T-cell (primary cell): ENCODE data around the gene CIDEB. TPM values are rescaled to one million over a fixed set of nuclear protein-coding genes. Genes with fewer than 3 reads are reported as not detected.

Experiments used
- ATAC-seq, 4 experiments: fragments of 200-7000 bp in 3 of 4; fragments of 150-1000 bp in 1 of 4; cut with Tn5 transposase; replicated peaks in 1 of 4; 1 replicate in 3 of 4; 2 replicates in 1 of 4; pipeline ENCODE4 v1.10.0; 2021; ENCODE audit warnings: moderate library complexity in 3 of 4, mild to moderate bottlenecking in 2 of 4, moderate number of reproducible peaks in 1 of 4
- CTCF ChIA-PET, 2 donors: fragments of 300-600 bp; sonication (Branson Sonifier 250); formaldehyde crosslinking; loops; one replicate each; lab custom pipeline; 2022; ENCODE audit warnings: antibody characterized with exemption in 2 of 2; lab: Charles Lee
- POLR2A ChIA-PET, 2 donors: fragments of 300-600 bp; sonication (Branson Sonifier 250); formaldehyde crosslinking; loops; one replicate each; lab custom pipeline; 2022; ENCODE audit warnings: antibody characterized with exemption in 2 of 2; lab: Charles Lee
- DNase-seq, 35 experiments: peaks; one replicate each; pipeline versions ENCODE4 v3.0.0 to v3.0.0-alpha.2; 2013 to 2023
- H3K27ac ChIP-seq: one replicate; pipeline ENCODE4 v1.5.1; 2013; ENCODE audit warnings: low read length
- H3K27me3 ChIP-seq, 2 experiments: replicated peaks in 1 of 2; 1 replicate in 1 of 2; 2 replicates in 1 of 2; pipeline versions ENCODE4 v1.6.1 to v1.7.0; 2013; ENCODE audit warnings: low read length in 1 of 2, mixed read lengths in 1 of 2; ENCODE audit not compliant: control insufficient read depth in 2 of 2, insufficient read depth in 2 of 2; ENCODE audit errors: extremely low read depth in 1 of 2
- H3K36me3 ChIP-seq, 2 donors: 1 replicate in 1 of 2; 2 replicates in 1 of 2; pipeline versions ENCODE4 v1.6.1 to v1.7.0; 2013; ENCODE audit warnings: low read length in 1 of 2; ENCODE audit not compliant: control insufficient read depth in 2 of 2, insufficient read depth in 1 of 2; ENCODE audit errors: extremely low read depth in 1 of 2
- H3K4me1 ChIP-seq, 2 experiments: 1 replicate in 1 of 2; 2 replicates in 1 of 2; pipeline versions ENCODE4 v1.6.1 to v1.7.0; 2013; ENCODE audit warnings: low read length in 2 of 2, mixed read lengths in 1 of 2; ENCODE audit not compliant: insufficient read depth in 2 of 2, control insufficient read depth in 1 of 2; ENCODE audit errors: extremely low read depth in 1 of 2
- H3K4me3 ChIP-seq, 2 donors: 1 replicate in 1 of 2; 2 replicates in 1 of 2; pipeline versions ENCODE4 v1.5.1 to v1.7.0; 2013; ENCODE audit warnings: mild to moderate bottlenecking in 2 of 2, low read length in 1 of 2, moderate library complexity in 1 of 2; ENCODE audit not compliant: control insufficient read depth in 1 of 2; ENCODE audit errors: extremely low read depth in 1 of 2
- H3K9me3 ChIP-seq: 2 replicates; pipeline ENCODE4 v1.7.0; 2013
- H3K27ac Mint-ChIP-seq, 2 donors: one replicate each; pipeline ENCODE4 v1.8.0; 2020 to 2021; ENCODE audit warnings: mild to moderate bottlenecking in 2 of 2, mixed read lengths in 2 of 2
- H3K27me3 Mint-ChIP-seq, 2 donors: one replicate each; pipeline ENCODE4 v1.8.0; 2021 to 2022; ENCODE audit warnings: mixed read lengths in 2 of 2
- H3K36me3 Mint-ChIP-seq: one replicate; pipeline ENCODE4 v1.8.0; 2021; ENCODE audit warnings: mixed read lengths
- H3K4me1 Mint-ChIP-seq, 3 donors: one replicate each; pipeline ENCODE4 v1.8.0; 2020 to 2022; ENCODE audit warnings: mixed read lengths in 3 of 3, mild to moderate bottlenecking in 1 of 3
- H3K4me3 Mint-ChIP-seq, 3 donors: one replicate each; pipeline ENCODE4 v1.8.0; 2020 to 2022; ENCODE audit warnings: mild to moderate bottlenecking in 3 of 3, mixed read lengths in 3 of 3, moderate library complexity in 3 of 3
- H3K9me3 Mint-ChIP-seq, 3 donors: one replicate each; pipeline ENCODE4 v1.8.0; 2020 to 2022; ENCODE audit warnings: mixed read lengths in 3 of 3
- WGBS: methylation state at CpG from one replicate; pipeline ENCODE4 v1.1.5; 2013; ENCODE audit warnings: missing lambda C conversion rate; ENCODE audit not compliant: insufficient coverage; 5-methylcytosine and 5-hydroxymethylcytosine counted together
- total RNA-seq, 35 experiments: library from RNA in 6 of 35; stranded (reverse) in 6 of 35; fragments of 120-200 nt in 1 of 35; gene quantifications; one replicate each; pipeline versions ENCODE4 v1.2.1 to v1.2.4 and lab custom pipeline; 2013 to 2026

The CIDEB gene
- total RNA-seq, 5 donors from 2014 or later (not counting 1 experiment from before 2014, with no cell fraction given) = 13.0 to 22.8 (median 20.8) TPM

DNA sequence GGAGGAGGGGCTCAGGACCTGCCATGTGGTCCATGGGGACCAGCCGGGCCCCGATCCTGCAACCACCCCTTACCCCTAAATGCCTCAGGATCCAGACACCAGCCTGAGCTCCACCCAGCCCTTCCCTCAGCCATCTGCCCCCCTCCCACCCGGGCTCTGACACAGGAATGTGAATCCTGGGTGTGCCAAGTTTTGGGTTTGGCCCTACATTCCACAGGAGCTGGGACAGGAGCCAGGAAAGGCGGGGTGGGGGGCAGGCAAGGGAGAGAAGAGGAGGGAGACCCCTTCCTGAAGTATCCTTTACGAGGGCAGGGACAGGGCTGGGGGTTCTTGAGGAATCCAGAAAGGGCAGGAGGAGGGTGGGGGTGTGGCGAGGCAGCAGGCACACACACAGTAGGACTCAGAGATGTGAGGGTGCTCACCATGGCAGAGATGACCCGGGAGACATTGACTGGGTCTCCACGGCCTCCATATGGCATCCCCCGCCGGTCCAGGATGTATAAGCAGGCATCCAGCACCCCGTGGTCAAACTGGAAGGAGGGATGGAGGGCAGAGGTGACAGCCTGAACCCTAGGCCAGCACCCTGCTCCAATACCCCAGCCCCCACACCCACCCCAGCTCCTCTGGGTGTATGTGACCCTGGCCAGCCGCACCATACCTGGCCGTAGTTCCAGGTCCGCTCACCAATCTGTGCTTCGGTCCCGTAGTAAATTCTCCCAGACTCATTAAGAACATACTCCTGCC is 48.3 kb downstream of the CIDEB start:
- Mint-ChIP-seq H3K4me1 (no peaks in the 10 kb centered on the region), H3K4me3 (no peak overlapping the region), H3K27me3 (no peaks in the 10 kb centered on the region), H3K36me3 (peaks cover 28% of the 10 kb centered on the region), H3K9me3 (no peaks in the 10 kb centered on the region), H3K27ac (no peak overlapping the region)
- no peak for ATAC-seq
- H3K27me3 ChIP-seq = no peaks in the 10 kb centered on the region
- no peaks in the 10 kb centered on the region for H3K4me1 ChIP-seq
- no peaks in the 10 kb centered on the region for H3K9me3 ChIP-seq
- ChIA-PET POLR2A (no interaction called here), CTCF (interaction anchor here in 1 of 2 donors (1.1 kb wide), 1 partner anchor 13 kb away, joined by 7 read pairs; no protein-coding TSS in a partner anchor)
- H3K4me3 ChIP-seq = no peak overlapping the region
- WGBS = 83% methylated on average over 4 of the region's 16 CpGs
- peaks cover 10 to 34% of the 10 kb centered on the region in 2 donors for H3K36me3 ChIP-seq
- DNase-seq = no peak
- H3K27ac ChIP-seq = no peak overlapping the region

DNA sequence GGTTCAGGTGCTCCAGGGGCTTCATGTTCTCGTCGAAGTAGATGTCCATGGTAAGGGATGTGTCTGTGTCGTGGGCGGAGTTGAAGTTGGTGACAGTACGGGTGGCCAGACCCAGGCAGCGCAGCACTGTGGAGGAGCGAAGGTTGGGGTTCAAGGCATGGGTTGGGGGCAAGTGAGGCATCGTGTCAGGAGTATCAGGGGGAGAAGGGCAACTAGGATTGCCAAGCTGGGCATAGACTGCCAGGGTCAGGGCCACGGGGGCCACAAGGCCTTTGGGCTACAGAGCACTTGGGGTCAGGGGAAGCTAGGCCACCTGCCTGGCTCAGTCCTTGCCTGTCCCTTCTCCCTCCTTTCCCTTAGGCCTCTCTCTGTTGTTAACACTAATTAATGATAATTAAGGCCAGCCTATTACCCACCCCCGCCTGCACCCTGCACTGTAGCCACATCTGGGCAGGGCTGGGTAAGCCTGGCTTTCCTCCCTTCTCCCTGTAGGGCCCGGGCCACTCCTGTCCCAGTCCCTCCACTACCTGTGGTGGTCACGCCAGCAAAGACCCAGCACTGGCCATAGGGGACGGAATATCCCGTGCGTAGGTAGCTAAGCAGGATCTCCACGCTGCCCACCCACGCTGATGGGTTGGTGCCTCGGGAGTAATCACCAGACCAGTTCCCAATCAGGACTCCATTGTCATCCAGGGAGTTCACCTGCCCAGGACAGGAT is 49.1 kb downstream of the CIDEB start:
- Histone ChIP-seq H3K27me3 (no peaks in the 10 kb centered on the region), H3K4me1 (no peaks in the 10 kb centered on the region), H3K4me3 (no peak overlapping the region), H3K9me3 (no peaks in the 10 kb centered on the region), H3K36me3 (peaks cover 17 to 33% of the 10 kb centered on the region in 2 donors), H3K27ac (no peak overlapping the region)
- Mint-ChIP-seq H3K27me3 (no peaks in the 10 kb centered on the region), H3K27ac (no peak overlapping the region), H3K36me3 (peaks cover 32% of the 10 kb centered on the region), H3K4me1 (no peaks in the 10 kb centered on the region), H3K4me3 (no peak overlapping the region), H3K9me3 (no peaks in the 10 kb centered on the region)
- ATAC-seq (no peak), DNase-seq (no peak)
- POLR2A ChIA-PET = no interaction called here
- CTCF ChIA-PET = interaction anchor here in 1 of 2 donors (1.1 kb wide), 1 partner anchor 12 kb away, joined by 7 read pairs; no protein-coding TSS in a partner anchor
- 96% methylated on average over 17 of the region's 18 CpGs for WGBS

DNA sequence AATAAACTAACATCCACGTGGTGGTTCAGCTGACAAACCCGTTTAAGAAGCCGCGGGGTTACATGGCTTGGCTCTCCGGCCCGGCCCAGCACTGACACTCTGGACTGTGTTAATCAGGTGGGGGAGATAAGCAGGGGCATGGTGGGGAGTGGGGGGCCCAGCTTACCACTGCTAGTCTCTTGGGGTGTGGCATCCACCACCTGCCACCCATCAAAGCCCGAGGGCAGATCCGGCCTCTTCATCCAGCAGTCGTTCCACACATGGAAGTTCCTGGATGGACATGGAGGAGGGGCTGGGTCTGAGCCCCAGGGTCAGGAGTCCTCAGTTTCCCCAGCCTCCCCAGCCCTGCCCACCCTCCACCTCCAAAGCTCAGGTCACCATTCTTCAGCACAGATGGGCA is 49.7 kb downstream of the CIDEB start:
- Mint-ChIP-seq H3K36me3 (peaks cover 32% of the 10 kb centered on the region), H3K9me3 (no peaks in the 10 kb centered on the region), H3K4me3 (no peak overlapping the region), H3K27ac (no peak overlapping the region), H3K27me3 (no peaks in the 10 kb centered on the region), H3K4me1 (no peaks in the 10 kb centered on the region)
- peaks cover 17 to 35% of the 10 kb centered on the region in 2 donors for H3K36me3 ChIP-seq
- ATAC-seq (no peak), DNase-seq (no peak)
- H3K27ac ChIP-seq = no peak overlapping the region
- no peaks in the 10 kb centered on the region for H3K4me1 ChIP-seq
- ChIA-PET POLR2A (interaction anchor here in 1 of 2 donors (0.6 kb wide), 1 partner anchor 25 kb away, joined by 4 read pairs; no protein-coding TSS in a partner anchor), CTCF (no interaction called here)
- H3K9me3 ChIP-seq = no peaks in the 10 kb centered on the region
- 80% methylated on average over 1 of the region's 9 CpGs for WGBS
- H3K4me3 ChIP-seq = no peak overlapping the region
- H3K27me3 ChIP-seq = no peaks in the 10 kb centered on the region

- ChIA-PET CTCF (no interaction called here), POLR2A (no interaction called here)
- DNase-seq = no peak
- Mint-ChIP-seq H3K27ac (no peak overlapping the region), H3K4me1 (no peaks in the 10 kb centered on the region), H3K36me3 (peaks cover 28% of the 10 kb centered on the region), H3K4me3 (no peak overlapping the region), H3K9me3 (no peaks in the 10 kb centered on the region), H3K27me3 (no peaks in the 10 kb centered on the region)
- no peak overlapping the region for H3K4me3 ChIP-seq
- no peak overlapping the region for H3K27ac ChIP-seq
- 100% methylated on average over 2 of the region's 4 CpGs for WGBS
- no peaks in the 10 kb centered on the region for H3K4me1 ChIP-seq
- no peaks in the 10 kb centered on the region for H3K27me3 ChIP-seq
- ATAC-seq = no peak
- peaks cover 12 to 36% of the 10 kb centered on the region in 2 donors for H3K36me3 ChIP-seq
- H3K9me3 ChIP-seq = no peaks in the 10 kb centered on the region
These were observed 50.8 kb downstream of the CIDEB start for GRCh38 chr14:24256960-24257359.

- POLR2A ChIA-PET = interaction anchor here (0.5 kb wide), 2 partner anchors 9 to 44 kb away, joined by 3 read pairs; partner anchors contain the start of genes DHRS1 (in 1 of the 2) and NOP9 (in 1 of the 2)
- no peaks in the 10 kb centered on the region for H3K9me3 Mint-ChIP-seq
- ATAC-seq (no peak), DNase-seq (no peak)
- H3K4me3 ChIP-seq = no peak overlapping the region
- no peaks in the 10 kb centered on the region for H3K27me3 Mint-ChIP-seq
- peaks cover 0 to 2% (median 0%) of the 10 kb centered on the region in 3 donors for H3K4me1 Mint-ChIP-seq
- CTCF ChIA-PET = no interaction called here
- H3K9me3 ChIP-seq = no peaks in the 10 kb centered on the region
- peaks cover 8 to 36% of the 10 kb centered on the region in 2 donors for H3K36me3 ChIP-seq
- no peaks in the 10 kb centered on the region for H3K27me3 ChIP-seq
- no peak overlapping the region for H3K4me3 Mint-ChIP-seq
- WGBS = 96% methylated on average over 7 of the region's 12 CpGs
- H3K36me3 Mint-ChIP-seq = peaks cover 26% of the 10 kb centered on the region
- H3K4me1 ChIP-seq = no peaks in the 10 kb centered on the region
- no peak overlapping the region for H3K27ac ChIP-seq
- H3K27ac Mint-ChIP-seq = no peak overlapping the region
These were observed 51.7 kb downstream of the CIDEB start for GRCh38 chr14:24255931-24256711.

GRCh38 chr14:24255438-24255837 is 52.3 kb downstream of the CIDEB start:
- Histone ChIP-seq H3K4me1 (no peaks in the 10 kb centered on the region), H3K4me3 (no peak overlapping the region), H3K27me3 (no peaks in the 10 kb centered on the region), H3K36me3 (peaks cover 8 to 36% of the 10 kb centered on the region in 2 donors), H3K27ac (no peak overlapping the region), H3K9me3 (no peaks in the 10 kb centered on the region)
- Mint-ChIP-seq H3K36me3 (peaks cover 27% of the 10 kb centered on the region), H3K4me1 (peaks cover 0 to 8% (median 2%) of the 10 kb centered on the region in 3 donors), H3K27me3 (no peaks in the 10 kb centered on the region), H3K4me3 (no peak overlapping the region), H3K9me3 (no peaks in the 10 kb centered on the region), H3K27ac (no peak overlapping the region)
- CTCF ChIA-PET = no interaction called here
- POLR2A ChIA-PET = interaction anchor here (0.5 kb wide), 2 partner anchors 10 to 44 kb away, joined by 3 read pairs; partner anchors contain the start of genes DHRS1 (in 1 of the 2) and NOP9 (in 1 of the 2)
- DNase-seq (no peak), ATAC-seq (no peak)
- WGBS = 86% methylated on average over 5 of the region's 8 CpGs
